Skeletal muscle tissue (tissue), 4 donors: Measurements from ENCODE around the gene GMPR2. TPM values are rescaled to one million over a fixed set of nuclear protein-coding genes. Genes with fewer than 3 reads are reported as not detected.
"Not testable (repeated sequence)": the region's sequence is repeated elsewhere in the genome, so short reads cannot be mapped to it uniquely, and the experiment has no call there.

ENCODE experiments used
- H3K27ac ChIP-seq: one replicate; pipeline ENCODE4 v1.7.0; 2013; ENCODE audit warnings: mild to moderate bottlenecking, low read depth, low read length, inconsistent platforms
- H3K27me3 ChIP-seq, 3 donors: one replicate each; pipeline ENCODE4 v1.7.0; 2013; ENCODE audit warnings: low read length in 3 of 3; ENCODE audit not compliant: control insufficient read depth in 3 of 3, insufficient read depth in 3 of 3
- H3K36me3 ChIP-seq, 3 donors: one replicate each; pipeline ENCODE4 v1.7.0; 2013; ENCODE audit warnings: low read length in 3 of 3; ENCODE audit not compliant: control insufficient read depth in 3 of 3, insufficient read depth in 3 of 3
- H3K4me1 ChIP-seq, 3 donors: one replicate each; pipeline ENCODE4 v1.7.0; 2013; ENCODE audit warnings: low read length in 3 of 3, mild to moderate bottlenecking in 3 of 3; ENCODE audit not compliant: control insufficient read depth in 3 of 3, insufficient read depth in 3 of 3
- H3K4me3 ChIP-seq, 3 donors: one replicate each; pipeline ENCODE4 v1.7.0; 2013; ENCODE audit warnings: low read length in 3 of 3
- H3K9ac ChIP-seq, 3 donors: one replicate each; pipeline ENCODE4 v1.7.0; 2013; ENCODE audit warnings: low read length in 3 of 3, mild to moderate bottlenecking in 3 of 3, moderate library complexity in 2 of 3, low read depth in 1 of 3
- H3K9me3 ChIP-seq, 3 donors: one replicate each; pipeline ENCODE4 v1.7.0; 2013; ENCODE audit warnings: low read length in 3 of 3; ENCODE audit not compliant: control insufficient read depth in 3 of 3
- total RNA-seq: library from RNA; depleted of rRNA; stranded (reverse); fragments of >200 nt; gene quantifications from one replicate; pipeline ENCODE4 v1.2.3, GENCODE V29; 2014
- donor health status: Osteomylitis.

GMPR2 gene
- total RNA-seq, 1 donor from 2014 or later: 49.6 TPM

- Histone ChIP-seq H3K36me3 (peaks cover 21 to 33% (median 31%) of the 10 kb centered on the region in 3 donors), H3K9ac (peak within 1 kb of the TSS; percentile 81 to 89 (median 81)), H3K27ac (peak within 1 kb of the TSS; percentile 90), H3K4me3 (peak within 1 kb of the TSS; percentile 75 to 87 (median 87)), H3K4me1 (peaks cover 14 to 31% (median 19%) of the 10 kb centered on the region in 3 donors), H3K27me3 (no peaks in the 10 kb centered on the region), H3K9me3 (no peaks in the 10 kb centered on the region)
Measured at GRCh38 chr14:24212924-24213865, 19.5 kb upstream of the GMPR2 start, which contains the start of gene CHMP4A. CHMP4A (minus strand) TSS chr14:24213488; CDS start chr14:24213439, 49 bp downstream.

- Histone ChIP-seq H3K27ac (peak overlapping the region; percentile 90), H3K4me1 (peaks cover 14 to 31% (median 19%) of the 10 kb centered on the region in 3 donors), H3K9me3 (no peaks in the 10 kb centered on the region), H3K27me3 (no peaks in the 10 kb centered on the region), H3K4me3 (peak overlapping the region; percentile 75 to 87 (median 87)), H3K9ac (peak overlapping the region; percentile 81 to 89 (median 81)), H3K36me3 (peaks cover 21 to 32% (median 29%) of the 10 kb centered on the region in 3 donors)
Measured at GRCh38 chr14:24213866-24214662, 18.7 kb upstream of the GMPR2 start.

GRCh38 chr14:24215495-24216344 lies 17.0 kb upstream of the GMPR2 start, which contains the start of gene MDP1:
MDP1 (minus strand) TSS chr14:24216066; CDS start chr14:24215955, 111 bp downstream.
- H3K4me3 ChIP-seq: peak within 1 kb of the TSS; percentile 97 to 100 (median 98)
- H3K9ac ChIP-seq: peak within 1 kb of the TSS; percentile 93 to 95 (median 94)
- no peaks in the 10 kb centered on the region for H3K9me3 ChIP-seq
- no peaks in the 10 kb centered on the region for H3K27me3 ChIP-seq
- peak within 1 kb of the TSS; percentile 85 for H3K27ac ChIP-seq
- H3K4me1 ChIP-seq: peaks cover 14 to 31% (median 19%) of the 10 kb centered on the region in 3 donors
- H3K36me3 ChIP-seq: peaks cover 7 to 20% (median 13%) of the 10 kb centered on the region in 3 donors

GRCh38 chr14:24216345-24216699 lies 16.4 kb upstream of the GMPR2 start:
- peak overlapping the region; percentile 97 to 100 (median 98) for H3K4me3 ChIP-seq
- peaks cover 14 to 31% (median 19%) of the 10 kb centered on the region in 3 donors for H3K4me1 ChIP-seq
- peaks cover 4 to 18% (median 10%) of the 10 kb centered on the region in 3 donors for H3K36me3 ChIP-seq
- peak overlapping the region in 1 of 3 donors; percentile 95 for H3K9ac ChIP-seq
- no peaks in the 10 kb centered on the region for H3K9me3 ChIP-seq
- H3K27me3 ChIP-seq: no peaks in the 10 kb centered on the region
- H3K27ac ChIP-seq: peak overlapping the region; percentile 85

- H3K27ac ChIP-seq, H3K4me3 ChIP-seq, H3K9ac ChIP-seq, H3K9me3 ChIP-seq, H3K27me3 ChIP-seq: not testable (repeated sequence)
- peaks cover 0 to 12% (median 8%) of the 10 kb centered on the region in 3 donors for H3K36me3 ChIP-seq
- peaks cover 14 to 31% (median 19%) of the 10 kb centered on the region in 3 donors for H3K4me1 ChIP-seq
Measured at GRCh38 chr14:24216876-24217275, 15.9 kb upstream of the GMPR2 start.

- H3K9me3 ChIP-seq: no peaks in the 10 kb centered on the region
- no peak overlapping the region for H3K4me3 ChIP-seq
- H3K9ac ChIP-seq: no peak overlapping the region
- H3K36me3 ChIP-seq: peaks cover 0 to 12% (median 8%) of the 10 kb centered on the region in 3 donors
- H3K4me1 ChIP-seq: peaks cover 8 to 21% (median 14%) of the 10 kb centered on the region in 3 donors
- no peak overlapping the region for H3K27ac ChIP-seq
- no peaks in the 10 kb centered on the region for H3K27me3 ChIP-seq
Measured at GRCh38 chr14:24219080-24219479, 13.6 kb upstream of the GMPR2 start.

GRCh38 chr14:24219521-24219920 lies 13.2 kb upstream of the GMPR2 start:
- Histone ChIP-seq H3K9ac (no peak overlapping the region), H3K36me3 (peaks cover 0 to 8% (median 8%) of the 10 kb centered on the region in 3 donors), H3K27ac (no peak overlapping the region), H3K4me1 (peaks cover 6 to 17% (median 11%) of the 10 kb centered on the region in 3 donors), H3K4me3 (no peak overlapping the region), H3K27me3 (no peaks in the 10 kb centered on the region), H3K9me3 (no peaks in the 10 kb centered on the region)

GRCh38 chr14:24222987-24223386 lies 9.7 kb upstream of the GMPR2 start:
- not testable (repeated sequence) for H3K4me3 ChIP-seq, H3K9me3 ChIP-seq, H3K36me3 ChIP-seq, H3K27ac ChIP-seq, H3K9ac ChIP-seq, H3K27me3 ChIP-seq, H3K4me1 ChIP-seq

GRCh38 chr14:24224618-24225071 lies 8.1 kb upstream of the GMPR2 start:
- Histone ChIP-seq H3K36me3 (no peaks in the 10 kb centered on the region), H3K4me1 (no peaks in the 10 kb centered on the region), H3K9me3 (no peaks in the 10 kb centered on the region), H3K4me3 (no peak overlapping the region), H3K27ac (peak overlapping the region; percentile 12), H3K27me3 (no peaks in the 10 kb centered on the region), H3K9ac (no peak overlapping the region)
